Putamen (tissue), 1 donor: ENCODE measurements around the gene RPRD1B.

Experiments
- DNase-seq: peaks from one replicate; pipeline ENCODE4 v3.0.0-alpha.2; 2016; ENCODE audit warnings: low spot score

The RPRD1B gene

GRCh38 chr20:38040276-38040675, 6.7 kb downstream of the RPRD1B start:
- DNase-seq: no peak

GRCh38 chr20:38043512-38044300, 10.2 kb downstream of the RPRD1B start:
- DNase-seq: peak; percentile 38

- DNase-seq: no peak
These were observed 11.1 kb downstream of the RPRD1B start for GRCh38 chr20:38044685-38045084.

GRCh38 chr20:38046572-38046971, 13.0 kb downstream of the RPRD1B start:
- DNase-seq: no peak

- no peak for DNase-seq
These were observed 16.3 kb downstream of the RPRD1B start for GRCh38 chr20:38049800-38050199.

GRCh38 chr20:38050686-38051085, 17.1 kb downstream of the RPRD1B start:
- no peak for DNase-seq

GRCh38 chr20:38052870-38053269, 19.3 kb downstream of the RPRD1B start:
- DNase-seq: no peak

GRCh38 chr20:38054647-38055046, 21.1 kb downstream of the RPRD1B start:
- no peak for DNase-seq

- DNase-seq: no peak
These were observed 21.7 kb downstream of the RPRD1B start for GRCh38 chr20:38055294-38055693.

GRCh38 chr20:38055848-38056247, 22.3 kb downstream of the RPRD1B start:
- DNase-seq: no peak

- DNase-seq: peak; percentile 53
These were observed 23.9 kb downstream of the RPRD1B start for GRCh38 chr20:38057351-38057972.

- no peak for DNase-seq
These were observed 26.3 kb downstream of the RPRD1B start for GRCh38 chr20:38059832-38060231.

GRCh38 chr20:38060536-38060935, 27.0 kb downstream of the RPRD1B start:
- DNase-seq: no peak

GRCh38 chr20:38061109-38061508, 27.6 kb downstream of the RPRD1B start:
- no peak for DNase-seq

GRCh38 chr20:38062890-38063289, 29.3 kb downstream of the RPRD1B start:
- DNase-seq: no peak

- DNase-seq: no peak
These were observed 30.5 kb downstream of the RPRD1B start for GRCh38 chr20:38063911-38064530.

GRCh38 chr20:38065764-38066375, 32.3 kb downstream of the RPRD1B start:
- DNase-seq: no peak

- no peak for DNase-seq
These were observed 33.6 kb downstream of the RPRD1B start for GRCh38 chr20:38066969-38067716.

GRCh38 chr20:38067717-38068365, 34.3 kb downstream of the RPRD1B start:
- DNase-seq: no peak

GRCh38 chr20:38072898-38073297, 39.4 kb downstream of the RPRD1B start:
- no peak for DNase-seq

GRCh38 chr20:38073307-38074071, 39.9 kb downstream of the RPRD1B start:
- peak; percentile 28 for DNase-seq
